HG03025 (cell line): ENCODE results near the gene PRPF39.
"Not testable (repeated sequence)": the region's sequence is repeated elsewhere in the genome, so short reads cannot be mapped to it uniquely, and the experiment has no call there.

Source experiments
- ATAC-seq: cut with Tn5 transposase; IDR thresholded peaks from one replicate; pipeline ENCODE4 v1.9.1; 2021; ENCODE audit warnings: mild to moderate bottlenecking, moderate library complexity; ENCODE audit not compliant: unreplicated experiment, low FRiP score

The PRPF39 gene

DNA sequence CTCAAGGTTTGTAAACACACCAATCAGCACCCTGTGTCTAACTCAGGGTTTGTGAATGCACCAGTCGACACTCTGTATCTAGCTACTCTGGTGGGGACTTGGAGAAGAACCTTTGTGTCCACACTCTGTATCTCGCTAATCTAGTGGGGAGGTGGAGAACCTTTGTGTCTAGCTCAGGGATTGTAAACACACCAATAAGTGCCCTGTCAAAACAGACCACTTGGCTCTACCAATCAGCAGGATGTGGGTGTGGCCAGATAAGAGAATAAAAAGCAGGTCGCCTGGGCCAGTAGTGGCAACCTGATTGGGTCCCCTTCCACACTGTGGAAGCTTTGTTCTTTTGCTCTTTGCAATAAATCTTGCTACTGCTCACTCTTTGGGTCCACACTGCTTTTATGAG is 2.8 kb upstream of the PRPF39 start:
- ATAC-seq = not testable (repeated sequence)

DNA sequence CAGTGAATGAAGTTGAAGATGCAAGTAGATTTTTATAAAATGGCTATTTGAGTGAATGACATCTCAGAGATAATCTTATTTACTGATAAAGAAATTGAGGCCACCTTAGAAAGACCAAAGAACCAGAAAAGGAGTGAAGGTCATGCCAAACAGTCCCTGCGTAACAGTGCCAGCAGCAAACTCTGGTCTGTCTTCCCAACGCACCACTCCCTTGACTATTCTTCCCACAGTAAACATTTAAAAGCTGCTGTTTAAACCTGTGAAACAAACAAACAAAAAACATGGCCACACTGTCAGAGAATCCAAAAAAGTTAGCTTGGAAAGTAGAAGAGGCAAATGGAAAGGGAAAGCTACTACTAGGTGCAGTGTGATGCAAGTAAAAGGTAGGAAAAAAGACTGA is 1.5 kb upstream of the PRPF39 start:
- ATAC-seq = no peak

DNA sequence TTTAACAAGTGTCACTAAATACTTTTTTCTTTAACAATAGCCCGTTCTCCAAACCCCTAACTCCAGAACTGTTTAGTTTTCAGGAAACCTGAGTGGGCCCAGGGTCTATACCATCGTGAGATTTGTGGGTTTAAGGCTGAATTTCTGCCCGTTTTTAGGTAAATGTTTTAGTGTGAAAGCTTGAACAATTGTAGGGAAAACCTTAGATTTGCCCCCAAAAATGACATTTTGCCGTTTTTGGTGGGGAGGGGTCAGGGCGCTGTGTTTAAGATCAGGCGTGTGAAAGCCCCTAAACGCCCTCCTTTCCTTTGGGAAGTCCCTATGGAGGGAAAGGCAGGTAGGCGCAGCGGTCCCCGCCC is 320 bp upstream of the PRPF39 start:
- peak; percentile 5 for ATAC-seq

DNA sequence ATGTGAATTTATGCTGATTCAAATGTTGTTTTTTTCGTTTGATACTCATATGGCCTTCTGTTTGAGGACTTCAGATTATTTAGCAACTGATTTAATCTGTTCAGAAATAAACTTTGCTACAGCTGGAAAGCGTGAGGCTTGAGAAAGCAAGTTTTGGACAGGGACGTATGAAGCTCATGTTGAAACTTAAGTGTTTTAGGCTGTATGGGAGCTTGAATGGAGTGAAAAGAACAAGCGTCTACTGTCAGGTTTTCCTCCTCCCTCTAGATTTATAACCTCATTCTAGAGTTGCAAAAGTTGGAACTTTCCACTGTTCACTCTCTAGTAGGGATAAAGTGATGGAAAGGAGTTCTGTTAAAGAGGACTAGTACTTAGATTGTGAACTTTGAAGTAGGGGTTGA is 1.0 kb downstream of the PRPF39 start:
- no peak for ATAC-seq

DNA sequence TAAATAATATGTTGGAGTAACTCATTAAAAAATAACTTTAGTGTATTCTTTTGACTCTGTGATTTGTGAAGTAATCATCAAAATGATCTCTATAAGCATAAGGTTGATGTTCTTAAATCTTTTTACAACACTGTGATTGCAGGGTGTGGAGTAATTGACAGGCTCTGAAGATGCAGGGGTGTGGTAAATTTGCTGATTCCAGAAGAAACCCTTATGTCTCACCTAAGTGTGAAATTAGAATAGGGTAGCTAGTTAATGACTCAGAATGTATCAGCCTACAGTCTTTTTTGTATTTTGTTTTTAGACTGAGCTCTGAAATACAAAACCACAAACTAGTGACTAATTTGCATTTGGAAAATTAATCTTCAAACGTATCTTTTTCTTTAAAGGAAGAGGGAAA is 5.9 kb downstream of the PRPF39 start:
- no peak for ATAC-seq

DNA sequence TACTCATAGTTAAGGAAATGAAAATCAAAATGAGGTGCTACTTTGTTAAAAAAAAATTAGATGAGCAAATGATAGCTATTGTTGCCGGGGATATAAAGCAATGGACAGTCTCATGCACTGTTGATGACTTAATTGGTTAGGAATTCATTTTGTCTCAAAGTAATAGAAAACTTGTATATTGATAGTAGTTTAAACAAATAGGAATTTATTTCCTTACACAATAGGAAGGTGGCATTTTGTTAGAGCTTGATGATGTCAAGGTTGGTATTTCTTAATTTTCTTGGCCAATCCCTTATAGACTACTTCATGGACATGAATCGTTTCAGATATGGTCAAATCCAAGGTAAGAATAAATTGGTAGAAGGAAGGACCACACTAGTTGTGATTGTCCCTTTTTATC is 7.8 kb downstream of the PRPF39 start:
- no peak for ATAC-seq

DNA sequence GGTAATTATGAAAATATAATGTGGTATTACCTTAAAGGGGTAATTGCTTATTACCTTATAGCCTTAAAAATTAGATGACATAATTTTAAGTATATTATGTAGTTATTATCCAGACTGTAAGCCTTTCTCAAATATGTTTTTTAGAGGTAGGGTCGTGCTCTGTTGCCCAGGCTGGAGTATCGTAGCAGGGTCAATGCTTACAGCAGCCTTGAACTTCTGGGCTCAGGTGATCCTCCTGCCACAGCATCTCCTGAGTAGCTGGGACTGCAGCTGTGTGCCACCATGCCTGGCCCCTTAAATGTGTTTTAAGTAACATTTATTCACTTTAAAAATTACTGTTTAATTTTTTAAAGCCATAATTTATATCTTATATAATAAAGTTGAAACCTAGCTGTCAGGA is 10.4 kb downstream of the PRPF39 start:
- no peak for ATAC-seq

DNA sequence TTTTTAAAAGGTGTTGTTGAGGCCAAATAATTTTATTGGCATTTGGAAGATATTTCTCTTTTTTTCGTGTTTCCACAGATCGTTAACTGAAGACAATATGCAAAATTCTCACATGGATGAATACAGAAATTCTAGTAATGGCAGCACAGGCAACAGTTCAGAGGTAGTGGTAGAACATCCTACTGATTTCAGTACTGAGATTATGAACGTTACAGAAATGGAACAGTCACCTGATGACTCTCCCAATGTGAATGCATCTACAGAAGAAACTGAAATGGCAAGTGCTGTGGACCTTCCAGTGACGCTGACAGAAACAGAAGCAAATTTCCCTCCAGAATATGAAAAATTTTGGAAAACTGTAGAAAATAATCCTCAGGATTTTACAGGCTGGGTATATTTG is 11.2 kb downstream of the PRPF39 start:
- ATAC-seq = no peak

DNA sequence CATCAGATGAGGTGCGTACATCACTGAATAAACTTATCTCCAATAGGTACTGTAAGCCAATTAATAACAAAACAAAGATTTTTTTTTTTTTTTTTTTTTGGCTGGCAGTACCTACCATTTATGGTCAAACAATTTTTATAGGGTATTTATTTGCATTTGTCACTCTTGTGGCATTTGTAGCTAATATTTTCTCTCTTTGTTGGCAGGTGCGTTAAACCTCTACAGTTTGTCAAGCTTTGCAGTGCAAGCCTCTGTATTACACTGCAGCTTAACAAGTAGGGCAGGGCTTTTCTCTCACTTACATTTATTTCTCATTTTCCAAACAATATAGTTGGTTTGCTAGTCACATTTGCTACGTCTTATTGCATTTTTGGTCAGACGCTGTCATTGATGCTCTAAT is 12.3 kb downstream of the PRPF39 start:
- ATAC-seq = no peak

DNA sequence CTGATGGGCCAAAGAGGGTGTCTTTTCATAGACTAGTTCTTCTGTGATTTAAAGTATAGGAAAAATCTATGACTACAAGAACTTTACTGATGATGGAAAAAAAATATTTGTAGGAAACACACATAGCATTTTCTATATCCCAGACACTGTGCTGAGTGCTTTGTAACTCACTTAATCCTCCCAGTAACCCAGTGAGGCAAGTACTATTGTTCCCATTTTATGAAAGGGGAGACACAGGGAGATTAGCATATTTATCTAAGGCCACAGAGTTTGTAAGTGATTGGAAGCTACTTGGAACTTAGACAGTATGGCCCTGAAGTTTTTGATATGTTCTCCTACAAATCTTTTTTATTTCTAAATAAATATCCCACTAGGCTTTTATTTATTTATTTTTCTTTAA is 19.9 kb downstream of the PRPF39 start:
- ATAC-seq = no peak

DNA sequence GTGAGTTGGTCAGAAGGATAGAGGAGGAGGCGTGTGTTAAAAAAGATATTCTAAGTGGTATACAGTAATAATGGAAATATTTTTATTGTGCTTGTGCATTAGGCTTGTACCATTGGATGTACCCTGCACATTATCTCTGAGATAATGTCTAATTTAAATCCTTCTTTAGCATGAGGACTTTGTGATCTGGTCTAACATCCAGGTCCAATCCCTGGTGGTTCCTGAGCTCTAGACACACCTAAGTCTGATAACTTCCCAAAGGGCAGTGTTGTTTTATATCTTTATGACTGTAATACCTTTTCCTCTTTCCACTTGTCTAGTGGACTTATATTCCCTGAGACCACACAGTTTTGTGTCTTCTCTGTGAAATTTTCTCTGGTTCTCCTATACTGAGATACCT is 20.6 kb downstream of the PRPF39 start:
- ATAC-seq = no peak

DNA sequence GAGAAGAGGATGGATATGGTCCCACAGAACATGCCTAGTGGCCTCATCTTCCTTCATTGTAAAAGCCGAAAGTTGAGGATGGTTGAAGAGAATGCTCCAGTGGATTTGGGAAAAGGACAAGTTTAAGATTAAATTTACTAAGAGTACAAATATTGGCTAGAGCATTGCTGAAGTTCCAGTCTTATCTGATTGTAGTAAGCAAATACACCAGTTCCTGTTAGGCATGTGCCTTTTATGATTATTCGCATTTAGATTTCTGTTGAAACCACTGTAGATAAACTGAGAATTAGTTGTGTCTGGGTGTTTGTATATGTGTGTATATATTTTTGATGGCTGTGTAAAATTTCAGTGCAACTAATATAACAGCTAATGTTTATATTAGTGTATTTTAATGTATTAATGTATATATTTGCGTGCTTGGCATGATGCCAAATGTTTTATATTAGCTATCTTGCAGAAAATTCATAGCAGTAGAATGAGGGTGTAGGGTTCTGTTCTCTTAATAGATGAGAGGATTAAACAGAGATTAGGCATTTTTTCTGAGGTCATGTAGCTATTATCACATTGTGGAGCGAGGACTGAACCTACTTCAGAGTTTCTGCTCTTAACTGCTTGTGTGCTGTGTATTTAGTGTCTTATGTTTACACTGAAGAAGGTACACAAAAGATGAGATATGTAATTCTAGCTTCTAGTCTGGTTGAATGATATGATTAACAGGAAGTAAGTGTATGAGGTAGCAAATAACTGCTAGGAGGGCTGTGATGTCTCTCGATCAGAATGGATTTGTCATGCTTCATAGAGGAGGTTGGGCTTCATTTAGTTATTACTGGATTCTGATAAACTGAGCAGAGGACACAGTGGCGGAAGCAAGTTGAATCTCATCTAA is 29.2 kb downstream of the PRPF39 start:
- ATAC-seq = no peak

DNA sequence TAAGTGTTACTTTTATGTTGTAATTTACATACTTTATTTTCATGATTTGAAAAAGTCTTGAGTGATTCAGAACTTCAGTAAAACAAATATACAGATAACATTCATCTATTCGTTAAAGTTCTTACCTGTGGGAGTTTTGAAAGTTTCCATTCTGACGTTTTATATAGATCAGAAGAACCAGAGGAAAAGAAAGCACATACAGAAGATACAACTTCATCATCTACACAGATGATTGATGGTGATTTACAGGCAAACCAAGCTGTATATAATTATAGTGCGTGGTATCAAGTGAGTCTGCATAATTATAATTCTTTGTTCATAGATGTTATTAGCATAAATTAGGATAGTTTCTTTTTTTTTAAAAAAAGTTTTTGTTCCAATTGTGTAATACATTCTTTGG is 30.4 kb downstream of the PRPF39 start:
- no peak for ATAC-seq

DNA sequence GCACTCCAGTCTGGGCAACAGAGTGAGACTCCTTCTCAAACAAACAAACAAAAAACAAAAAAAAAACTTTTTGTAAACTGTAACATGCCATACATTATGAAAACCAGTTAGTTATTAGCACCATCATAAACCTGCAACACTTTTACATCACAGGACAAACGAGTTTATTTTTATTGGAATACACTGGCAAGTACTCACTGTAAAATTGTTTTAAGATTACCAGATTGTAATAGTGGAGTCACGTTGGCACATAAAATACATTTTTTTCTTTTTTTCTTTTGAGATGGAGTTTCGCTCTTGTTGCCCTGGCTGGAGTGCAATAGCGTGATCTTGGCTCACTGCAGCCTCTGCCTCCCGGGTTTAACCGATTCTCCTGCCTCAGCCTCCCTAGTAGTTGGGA is 34.7 kb downstream of the PRPF39 start:
- no peak for ATAC-seq

DNA sequence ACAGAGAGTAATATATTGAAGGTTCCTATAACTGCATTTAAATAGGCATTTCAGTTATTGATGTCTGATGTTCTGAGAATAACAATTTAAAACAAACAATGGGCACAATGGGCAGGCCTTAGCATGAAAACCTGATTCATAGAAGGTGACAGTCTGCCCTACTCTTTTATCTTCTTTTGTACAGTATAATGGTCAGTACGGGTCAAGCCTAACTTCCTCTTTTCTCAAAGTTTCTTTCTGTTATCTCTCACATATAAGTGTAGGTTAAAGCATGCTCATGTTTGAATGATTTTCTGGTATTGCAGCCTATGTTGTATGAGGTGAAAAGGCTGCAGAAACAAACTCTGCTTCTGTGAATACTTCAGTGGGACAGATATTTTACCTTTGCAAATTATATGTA is 36.2 kb downstream of the PRPF39 start:
- no peak for ATAC-seq

DNA sequence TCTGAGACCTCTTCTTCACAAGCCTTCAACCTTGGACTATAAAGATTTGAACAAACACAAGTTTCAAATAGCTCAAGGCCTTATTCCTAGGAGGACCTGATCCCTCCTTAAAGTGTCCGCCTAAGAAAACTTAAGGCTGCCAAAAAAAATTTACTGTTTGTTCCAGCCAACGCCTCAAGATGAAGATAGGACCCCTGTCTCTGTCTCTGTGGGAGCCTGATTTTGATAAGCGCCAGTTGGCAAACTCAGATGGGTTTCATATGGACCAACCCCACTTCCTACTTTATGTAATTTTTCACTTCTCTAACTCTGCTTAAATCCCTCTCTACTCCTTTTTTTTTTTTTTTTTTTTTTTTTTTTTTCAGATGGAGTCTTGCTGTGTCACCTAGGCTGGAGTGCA is 39.4 kb downstream of the PRPF39 start:
- no peak for ATAC-seq

DNA sequence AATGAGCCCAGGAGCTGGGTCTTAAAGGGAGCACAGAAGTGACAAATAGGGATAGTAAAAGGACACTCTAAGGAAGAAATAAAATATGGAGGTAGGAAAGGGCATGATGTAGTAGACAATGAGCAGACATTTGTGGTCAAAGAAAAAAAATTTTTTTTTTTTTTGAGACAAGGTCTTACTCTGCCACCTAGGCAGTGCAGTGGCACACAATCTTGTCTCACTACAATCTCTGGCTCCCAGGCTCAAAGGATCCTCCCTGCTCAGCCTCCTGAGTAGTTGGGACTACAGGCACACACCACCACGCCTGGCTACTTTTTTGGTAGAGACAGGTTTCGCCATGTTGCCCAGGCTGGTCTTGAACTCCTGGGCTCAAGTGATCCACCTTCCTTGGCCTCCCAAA is 41.8 kb downstream of the PRPF39 start:
- no peak for ATAC-seq

DNA sequence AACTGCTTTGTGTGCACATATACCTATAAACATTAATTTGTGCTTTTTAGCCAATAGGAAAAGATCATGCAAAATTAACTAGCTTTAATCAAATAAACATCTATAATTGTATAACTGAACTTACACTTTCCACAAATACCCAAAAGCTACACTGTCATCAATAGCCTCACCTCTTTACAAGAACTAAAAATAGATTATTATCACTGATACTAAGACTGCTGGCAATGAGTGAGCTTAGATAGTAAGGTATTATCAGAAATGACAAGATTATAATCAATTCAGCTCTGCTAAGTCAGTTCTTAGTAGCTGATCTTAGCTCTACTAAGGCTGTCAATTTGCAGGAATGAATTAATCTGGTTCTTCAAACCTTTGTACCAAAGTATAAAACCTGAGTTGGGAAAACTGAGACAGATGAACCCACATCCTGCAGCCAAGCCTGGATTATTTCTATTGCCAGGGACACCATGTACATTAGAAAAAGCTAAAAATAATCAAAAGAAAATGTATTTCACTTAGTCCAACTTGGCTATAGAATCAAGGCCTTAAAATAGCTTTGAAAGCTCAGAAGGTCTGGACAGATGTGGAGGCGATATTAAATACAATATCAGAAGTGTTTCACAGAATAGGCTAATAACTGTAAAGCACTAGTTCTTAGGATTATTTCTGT is 45.2 kb downstream of the PRPF39 start:
- ATAC-seq = no peak

DNA sequence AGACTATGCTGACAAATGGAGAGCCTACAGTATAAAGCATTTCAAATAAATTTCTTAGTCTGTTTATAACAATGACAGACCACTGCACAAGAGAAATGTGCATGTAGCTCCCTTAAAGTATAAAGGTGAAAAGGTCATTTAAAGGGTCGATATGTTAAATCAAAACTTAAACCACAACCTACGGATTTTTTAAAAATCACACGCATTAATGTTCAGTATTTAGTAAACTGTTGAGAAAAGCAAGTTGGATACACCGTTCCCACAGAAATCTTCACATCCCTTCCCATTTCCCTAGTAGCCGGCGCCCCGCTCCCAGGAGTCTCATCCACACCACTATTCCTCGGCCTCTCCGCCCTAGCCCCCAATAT is 49.8 kb downstream of the PRPF39 start:
- ATAC-seq = no peak

DNA sequence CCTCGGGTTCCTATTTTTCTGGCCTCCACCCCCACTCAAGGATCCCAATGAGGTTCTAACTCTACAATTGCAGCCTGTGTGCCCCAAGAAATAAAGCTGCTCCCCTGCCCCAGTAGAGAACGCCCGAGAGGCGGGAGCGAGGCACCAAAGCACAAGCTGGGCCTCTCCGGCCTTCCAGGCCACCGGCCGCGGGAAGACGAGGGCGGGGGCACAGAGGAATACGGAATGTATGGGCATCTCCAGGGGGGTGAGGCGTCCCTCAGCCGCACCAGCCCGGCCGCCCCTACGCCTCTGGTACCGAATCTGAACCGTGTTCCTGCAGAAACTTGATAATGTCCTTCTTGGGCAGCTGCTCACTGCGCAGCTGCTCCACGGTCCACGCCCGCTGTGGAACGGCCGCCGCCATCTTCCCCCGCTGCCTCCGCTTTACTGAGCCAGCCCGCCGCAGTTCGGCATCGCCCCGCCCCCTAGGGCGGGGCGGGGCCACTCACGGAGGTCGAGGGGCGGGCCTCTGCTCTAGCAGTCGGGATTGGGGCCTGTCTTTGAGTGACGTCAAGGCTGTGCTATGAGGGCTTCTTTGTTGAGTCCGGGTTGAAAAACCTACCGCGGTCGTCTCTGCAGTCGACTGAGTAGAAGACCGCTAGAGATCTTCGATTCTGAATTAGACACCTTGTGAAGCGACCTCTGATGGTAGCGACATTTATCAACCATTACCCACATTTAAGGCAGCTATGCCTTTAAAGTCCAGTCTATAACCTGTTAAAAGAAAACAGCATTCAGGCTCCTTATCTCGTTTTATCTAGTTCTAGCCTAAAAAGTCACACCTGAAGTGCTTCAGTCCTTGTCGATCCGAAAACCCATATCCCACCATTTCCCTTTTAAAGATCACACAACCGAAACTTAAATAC is 50.4 kb downstream of the PRPF39 start, which contains the start of gene FKBP3:
Gene FKBP3, minus strand, starts transcription at position 431 of the 908 bp plus-strand sequence. Its CDS starts 25 bp downstream, at position 406.
- ATAC-seq = peak; percentile 88

DNA sequence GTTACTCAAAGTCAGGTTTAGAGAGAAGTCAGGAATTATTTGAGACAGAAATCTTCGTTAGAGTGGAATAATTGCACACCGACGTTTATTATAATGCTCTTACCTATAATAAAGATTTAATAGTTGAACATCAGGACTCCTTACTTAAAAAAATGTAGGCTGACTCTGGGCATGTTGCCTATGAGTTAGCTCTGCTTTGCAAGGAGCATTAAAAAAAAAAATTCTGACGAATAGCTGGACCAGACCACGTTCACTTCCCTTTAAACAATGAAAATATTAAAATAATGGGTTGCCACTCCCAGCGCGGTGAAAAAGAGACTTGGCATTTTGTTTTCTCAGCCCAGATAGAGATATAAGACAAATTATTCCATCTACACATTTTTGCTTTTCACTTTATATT is 51.2 kb downstream of the PRPF39 start:
- no peak for ATAC-seq
